Muscle of leg (tissue), 11 donors: Measurements from ENCODE around the gene EVC. TPM values are rescaled to one million over a fixed set of nuclear protein-coding genes. Genes with fewer than 3 reads are reported as not detected.

Experiments
- DNase-seq: peaks from one replicate; pipeline ENCODE4 v3.0.0; 2013
- H3K27ac ChIP-seq: one replicate; pipeline ENCODE4 v1.5.1; 2013; ENCODE audit warnings: mild to moderate bottlenecking, low read length, control low read depth
- H3K27me3 ChIP-seq: one replicate; pipeline ENCODE4 v1.6.1; 2013; ENCODE audit warnings: low read length; ENCODE audit not compliant: control insufficient read depth, insufficient read depth
- H3K36me3 ChIP-seq: one replicate; pipeline ENCODE4 v1.6.1; 2013; ENCODE audit warnings: low read length; ENCODE audit not compliant: control insufficient read depth, insufficient read depth
- H3K4me1 ChIP-seq: one replicate; pipeline ENCODE4 v1.6.1; 2013; ENCODE audit warnings: low read length; ENCODE audit not compliant: control insufficient read depth, insufficient read depth
- H3K4me3 ChIP-seq: one replicate; pipeline ENCODE4 v1.5.1; 2013; ENCODE audit warnings: low read length, control low read depth
- H3K9me3 ChIP-seq: replicated peaks from 2 replicates; pipeline ENCODE4 v1.6.1; 2013; ENCODE audit warnings: low read depth, low read length; ENCODE audit not compliant: control insufficient read depth
- WGBS: methylation state at CpG from one replicate; pipeline ENCODE4 v1.1.5; 2013; ENCODE audit warnings: missing lambda C conversion rate; ENCODE audit not compliant: insufficient coverage; 5-methylcytosine and 5-hydroxymethylcytosine counted together
- polyA plus RNA-seq, 8 donors: library from polyadenylated mRNA; unstranded; fragments of 120-200 nt; gene quantifications; one replicate each; pipeline versions ENCODE4 v1.2.1 to v1.2.3, GENCODE V29; 2013; ENCODE audit warnings: inconsistent platforms in 1 of 8, low replicate concordance in 1 of 8; ENCODE audit not compliant: insufficient read length in 8 of 8, insufficient read depth in 1 of 8
- total RNA-seq: library from RNA; stranded (reverse); fragments of 120-200 nt; gene quantifications from one replicate; pipeline ENCODE4 v1.2.4, GENCODE V29; 2013

The EVC gene
- total and polyA plus RNA-seq, 9 donors = 12.2 to 24.3 (median 18.6) TPM

DNA sequence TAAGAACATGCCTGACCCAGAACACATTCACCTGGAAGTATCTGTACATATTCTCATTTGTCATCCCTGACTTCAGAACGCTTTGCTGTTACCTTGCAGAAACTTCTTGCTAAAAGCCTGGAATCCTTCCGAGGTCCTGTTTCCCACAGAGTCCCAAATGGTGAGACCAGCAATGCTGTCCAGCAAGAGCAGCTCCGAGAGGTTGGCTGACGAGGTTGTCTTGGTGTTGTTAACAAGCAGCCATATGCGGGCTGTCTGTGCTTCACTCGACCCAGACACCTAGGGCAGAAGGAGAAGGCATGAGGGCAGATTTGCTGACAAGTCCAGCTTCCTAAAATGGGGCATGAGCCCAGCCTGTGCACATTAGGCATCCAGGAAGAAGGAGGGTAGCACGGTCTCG, 21.9 kb upstream of the EVC start:
- Histone ChIP-seq H3K36me3 (peaks cover 65% of the 10 kb centered on the region), H3K4me3 (no peak overlapping the region), H3K27me3 (no peaks in the 10 kb centered on the region), H3K4me1 (no peaks in the 10 kb centered on the region), H3K9me3 (no peaks in the 10 kb centered on the region), H3K27ac (no peak overlapping the region)
- WGBS = 86% methylated on average over 6 of the region's 8 CpGs
- no peak for DNase-seq

DNA sequence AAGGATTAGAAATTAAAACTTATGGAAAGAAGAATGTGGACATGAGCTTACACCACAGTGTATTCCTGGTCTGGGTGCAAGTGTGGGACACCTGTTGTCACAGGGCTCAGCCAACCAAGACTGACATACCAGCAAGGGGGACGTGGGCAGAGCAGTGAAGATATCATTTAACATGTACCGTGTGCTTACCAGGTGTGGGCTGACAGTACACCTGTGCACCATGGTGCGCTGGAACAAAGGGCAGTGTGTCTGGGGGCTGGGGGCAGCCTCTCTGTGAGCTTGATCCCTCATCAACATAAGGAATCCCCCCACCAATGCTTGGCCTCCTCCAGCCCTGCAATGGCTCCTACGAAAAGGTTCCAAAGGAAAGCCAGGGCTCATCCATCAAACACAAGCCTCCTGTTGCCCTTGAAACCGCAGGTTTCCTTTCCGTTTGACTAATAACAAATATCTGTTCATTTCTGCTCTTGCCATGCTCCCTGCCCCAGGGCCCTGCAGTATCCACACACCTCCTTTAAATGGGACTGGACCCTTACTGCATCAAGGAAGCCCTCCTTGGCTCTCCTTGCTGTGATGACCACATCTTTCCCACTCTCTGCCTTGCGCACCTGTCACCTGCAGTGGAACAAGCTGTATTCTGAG, 19.4 kb upstream of the EVC start:
- Histone ChIP-seq H3K27ac (no peak overlapping the region), H3K4me1 (no peaks in the 10 kb centered on the region), H3K9me3 (no peaks in the 10 kb centered on the region), H3K4me3 (no peak overlapping the region), H3K36me3 (peaks cover 55% of the 10 kb centered on the region), H3K27me3 (no peaks in the 10 kb centered on the region)
- WGBS = 81% methylated on average over 4 of the region's 7 CpGs
- no peak for DNase-seq

DNA sequence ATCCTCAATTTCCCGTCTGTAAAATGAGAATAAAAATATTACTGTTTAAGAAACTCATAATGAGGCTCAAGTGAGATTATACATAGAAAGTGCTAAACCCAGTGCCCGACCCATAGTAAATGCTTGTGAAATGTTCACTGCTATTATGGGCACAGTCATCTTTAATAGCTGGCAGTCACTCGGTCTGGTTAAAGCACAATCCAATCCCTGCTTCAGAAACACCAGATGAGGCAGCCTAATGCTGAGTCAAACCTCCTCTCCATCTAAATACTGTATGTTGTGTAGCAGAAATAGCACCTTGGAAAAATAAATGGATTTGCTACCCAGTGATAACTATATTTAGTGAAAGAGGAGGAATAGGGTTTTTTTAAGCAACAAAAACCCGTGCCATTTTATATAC, 17.1 kb upstream of the EVC start:
- WGBS = 71% methylated on average over 1 of the region's 4 CpGs
- Histone ChIP-seq H3K27ac (no peak overlapping the region), H3K27me3 (no peaks in the 10 kb centered on the region), H3K4me3 (no peak overlapping the region), H3K4me1 (no peaks in the 10 kb centered on the region), H3K36me3 (peaks cover 57% of the 10 kb centered on the region), H3K9me3 (no peaks in the 10 kb centered on the region)
- no peak for DNase-seq

DNA sequence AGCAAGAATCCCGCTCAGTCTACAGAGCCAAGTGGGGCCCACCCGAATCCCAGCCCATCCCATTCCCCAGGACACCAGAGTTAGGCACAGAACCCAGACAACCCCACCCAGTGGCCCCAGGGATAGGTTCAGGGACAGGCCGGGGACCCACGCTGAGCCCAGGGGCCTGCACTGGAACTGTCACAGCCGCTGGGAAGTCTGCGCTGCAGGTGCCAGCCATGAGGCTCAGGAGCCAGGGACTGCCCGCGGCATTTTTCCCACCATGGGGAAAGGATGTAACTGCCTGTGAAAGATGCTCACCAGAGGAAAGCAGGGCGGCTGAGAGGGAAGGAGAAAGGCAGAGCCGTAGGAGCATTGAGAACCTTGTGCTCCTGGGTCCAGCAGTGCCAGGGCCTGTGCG, 14.7 kb upstream of the EVC start:
- DNase-seq = no peak
- WGBS = 91% methylated on average over 11 of the region's 11 CpGs
- H3K27ac ChIP-seq = no peak overlapping the region
- H3K4me1 ChIP-seq = peaks cover 5% of the 10 kb centered on the region
- no peaks in the 10 kb centered on the region for H3K27me3 ChIP-seq
- peaks cover 41% of the 10 kb centered on the region for H3K36me3 ChIP-seq
- H3K9me3 ChIP-seq = no peaks in the 10 kb centered on the region
- no peak overlapping the region for H3K4me3 ChIP-seq

DNA sequence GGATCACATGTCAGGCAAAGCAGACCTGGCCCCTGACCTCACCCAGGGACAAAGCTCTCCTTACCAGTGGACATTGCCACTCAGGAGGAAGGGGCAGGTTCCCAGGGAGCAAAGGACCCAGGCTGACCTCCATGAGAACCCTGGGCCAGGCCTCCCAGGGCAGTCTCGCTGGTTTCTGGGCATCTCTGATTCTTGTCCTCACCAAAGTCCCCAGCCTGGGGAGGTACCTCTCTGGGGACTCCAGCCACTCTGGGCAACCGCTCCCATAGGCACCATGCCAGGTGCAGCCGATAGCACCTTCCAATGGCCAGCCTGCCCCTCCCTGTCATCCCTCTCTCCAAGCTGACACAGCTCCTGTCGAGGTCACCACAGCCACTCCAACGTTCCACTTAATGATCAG, 10.5 kb upstream of the EVC start:
- Histone ChIP-seq H3K4me3 (no peak overlapping the region), H3K4me1 (peaks cover 5% of the 10 kb centered on the region), H3K36me3 (peaks cover 25% of the 10 kb centered on the region), H3K9me3 (no peaks in the 10 kb centered on the region), H3K27me3 (no peaks in the 10 kb centered on the region), H3K27ac (no peak overlapping the region)
- 59% methylated on average over 5 of the region's 5 CpGs for WGBS
- DNase-seq = no peak

DNA sequence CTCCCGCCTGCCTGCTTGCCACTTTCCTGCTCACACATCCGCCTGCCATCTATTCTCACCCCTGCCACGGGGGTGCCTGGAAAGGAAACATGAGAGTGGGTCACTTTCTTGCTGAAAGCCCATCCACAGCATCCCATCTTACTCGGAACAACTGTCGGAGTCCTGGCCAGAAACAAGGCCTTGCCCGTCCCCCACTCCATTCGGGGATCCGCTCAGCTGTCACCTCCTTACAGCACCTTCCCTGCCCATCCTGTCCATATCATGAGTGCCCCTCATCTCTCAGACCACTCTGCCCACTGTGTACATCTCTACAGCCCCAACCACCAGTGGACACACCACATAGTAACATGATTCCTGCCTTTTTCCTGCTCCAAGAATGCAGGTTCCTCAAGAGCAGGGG, 9.0 kb upstream of the EVC start:
- Histone ChIP-seq H3K9me3 (no peaks in the 10 kb centered on the region), H3K4me1 (peaks cover 11% of the 10 kb centered on the region), H3K27me3 (peaks cover 4% of the 10 kb centered on the region), H3K4me3 (no peak overlapping the region), H3K27ac (no peak overlapping the region), H3K36me3 (peaks cover 19% of the 10 kb centered on the region)
- DNase-seq = no peak
- over 99% methylated on average over 8 of the region's 8 CpGs for WGBS

DNA sequence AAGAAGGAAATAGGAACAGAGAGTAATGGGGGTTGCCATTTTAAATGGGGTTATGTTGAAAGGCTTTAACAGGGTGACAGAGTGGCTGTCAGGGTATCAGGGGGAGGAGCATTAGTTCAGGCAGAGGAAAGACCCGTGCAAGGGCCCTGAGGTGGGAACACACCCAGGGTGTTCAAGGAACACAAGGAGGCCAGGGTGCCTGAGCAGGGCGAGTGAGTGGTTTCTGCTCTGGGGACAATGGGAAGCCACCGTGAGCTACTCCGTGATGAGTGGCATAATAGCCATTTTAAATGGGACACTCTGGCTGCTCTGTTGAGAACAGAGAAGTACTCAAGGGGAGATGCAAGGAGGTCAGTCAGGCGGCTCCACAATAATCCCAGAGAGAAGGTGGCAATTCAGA, 7.2 kb upstream of the EVC start:
- Histone ChIP-seq H3K27me3 (peaks cover 10% of the 10 kb centered on the region), H3K4me3 (no peak overlapping the region), H3K36me3 (peaks cover 15% of the 10 kb centered on the region), H3K4me1 (peaks cover 25% of the 10 kb centered on the region), H3K9me3 (no peaks in the 10 kb centered on the region), H3K27ac (no peak overlapping the region)
- DNase-seq = no peak
- 91% methylated on average over 5 of the region's 5 CpGs for WGBS

DNA sequence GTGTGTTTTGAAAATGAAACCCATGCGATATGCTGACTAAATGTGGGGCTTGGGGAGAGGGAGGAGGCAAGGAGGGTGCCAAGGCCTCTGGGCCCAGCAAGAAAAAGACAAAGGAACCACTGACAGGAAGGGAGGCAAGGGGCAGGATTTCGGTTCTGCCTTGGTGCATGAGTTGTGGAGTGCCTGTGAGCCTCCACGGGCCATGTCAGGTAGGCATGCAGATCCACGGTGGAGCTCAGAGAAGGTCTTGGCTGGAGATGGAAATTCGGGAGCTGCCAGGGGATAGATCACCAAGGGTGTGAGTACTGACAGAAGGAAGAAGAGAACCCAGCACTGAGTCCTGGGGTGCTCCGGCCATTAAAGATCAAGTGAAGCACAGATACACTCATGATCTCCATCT, 6.7 kb upstream of the EVC start:
- H3K27me3 ChIP-seq = peaks cover 10% of the 10 kb centered on the region
- H3K36me3 ChIP-seq = peaks cover 15% of the 10 kb centered on the region
- WGBS = 75% methylated on average over 5 of the region's 6 CpGs

DNA sequence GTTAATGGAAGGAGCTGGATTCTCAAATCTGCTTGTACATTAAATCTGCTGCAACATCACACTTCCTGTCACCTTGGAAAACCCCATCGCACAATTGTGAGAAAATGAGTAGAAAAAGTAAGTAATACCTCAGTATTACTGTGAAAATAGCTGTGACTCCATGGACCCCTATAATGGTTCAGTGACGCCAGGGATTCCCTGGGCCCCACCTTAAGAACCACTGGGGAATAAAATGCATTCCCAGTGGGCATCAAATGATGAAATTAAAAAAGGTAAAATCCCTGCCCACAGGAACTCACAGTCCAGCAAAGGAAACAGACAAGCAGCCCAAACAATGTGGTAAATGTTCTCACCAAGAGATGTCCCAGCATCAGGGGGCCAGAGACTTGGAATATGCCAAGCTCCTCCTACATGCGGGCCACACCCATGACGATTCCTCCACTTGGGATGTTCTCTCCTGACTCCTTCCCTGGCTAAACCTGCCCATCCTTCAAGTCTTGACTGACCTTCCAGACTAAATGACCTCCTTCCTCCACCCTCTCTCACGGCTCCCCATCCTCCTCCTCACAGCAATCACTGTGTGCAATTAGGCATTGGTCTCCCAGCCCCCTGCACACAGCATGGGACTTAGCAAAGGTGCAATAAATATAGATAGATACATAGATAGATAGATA, 5.2 kb upstream of the EVC start:
- H3K36me3 ChIP-seq = peaks cover 15% of the 10 kb centered on the region
- peaks cover 38% of the 10 kb centered on the region for H3K4me1 ChIP-seq
- WGBS = 82% methylated on average over 3 of the region's 5 CpGs
- H3K9me3 ChIP-seq = no peaks in the 10 kb centered on the region
- no peak for DNase-seq
- peaks cover 13% of the 10 kb centered on the region for H3K27me3 ChIP-seq
- H3K27ac ChIP-seq = no peak overlapping the region
- no peak overlapping the region for H3K4me3 ChIP-seq

More for the DNA sequence above, 6.7 kb upstream of the EVC start:
- no peaks in the 10 kb centered on the region for H3K9me3 ChIP-seq
- no peak overlapping the region for H3K4me3 ChIP-seq
- H3K4me1 ChIP-seq = peaks cover 29% of the 10 kb centered on the region
- DNase-seq = no peak
- H3K27ac ChIP-seq = no peak overlapping the region

DNA sequence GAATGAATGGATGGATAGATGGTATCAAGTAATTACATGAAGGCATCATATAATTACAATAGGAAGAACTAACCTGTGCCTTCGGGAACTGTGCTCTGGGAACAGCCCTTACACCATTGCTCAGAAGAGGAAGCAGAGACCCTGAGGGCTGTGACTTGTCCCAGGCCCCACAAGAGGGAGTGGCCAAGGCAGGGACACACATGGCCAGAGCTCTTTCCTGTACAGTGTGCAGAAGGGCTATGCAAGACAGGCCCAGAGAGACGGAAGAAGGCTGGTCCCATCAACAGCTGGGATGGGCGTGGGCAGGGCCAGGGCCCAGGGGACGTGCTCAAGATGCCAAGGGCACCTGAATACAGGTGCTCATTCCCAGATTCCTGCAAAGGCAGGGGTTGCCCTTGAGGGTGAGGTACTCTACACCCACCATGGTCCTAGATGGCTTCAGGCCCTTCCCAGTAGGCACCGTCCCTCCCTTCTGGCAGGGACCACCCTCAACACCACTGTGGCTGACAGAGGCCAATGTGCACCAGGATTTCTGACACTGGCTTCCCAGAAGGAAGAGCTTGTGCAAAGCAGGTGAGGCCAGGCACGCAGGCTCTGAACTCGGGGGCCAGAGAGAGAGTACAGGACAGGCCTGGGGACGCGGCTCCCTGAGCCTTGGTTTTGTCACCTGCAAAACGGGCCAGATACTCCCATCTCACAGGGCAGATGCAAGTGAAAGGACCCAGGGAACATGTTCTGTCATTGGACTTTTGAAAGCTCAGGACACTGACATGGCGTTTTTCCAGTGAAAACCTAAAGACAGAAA, 4.3 kb upstream of the EVC start:
- peaks cover 39% of the 10 kb centered on the region for H3K4me1 ChIP-seq
- H3K36me3 ChIP-seq = peaks cover 12% of the 10 kb centered on the region
- peaks cover 13% of the 10 kb centered on the region for H3K27me3 ChIP-seq
- H3K4me3 ChIP-seq = no peak overlapping the region
- WGBS = 93% methylated on average over 11 of the region's 11 CpGs
- DNase-seq = no peak
- no peaks in the 10 kb centered on the region for H3K9me3 ChIP-seq
- no peak overlapping the region for H3K27ac ChIP-seq
